Endothelial cell of umbilical vein (primary cell): ENCODE measurements around the gene HECW1.

Source experiments
- POLR2A ChIP-seq: IDR thresholded peaks from 2 replicates; pipeline ENCODE4 v1.6.1; 2012; ENCODE audit warnings: low read depth, mild to moderate bottlenecking, control low read depth, low read length
- POLR2AphosphoS5 ChIP-seq: IDR thresholded peaks from 2 replicates; pipeline ENCODE4 v1.6.1; 2012; ENCODE audit warnings: low read depth, mild to moderate bottlenecking, control low read depth, low read length, moderate library complexity; ENCODE audit not compliant: insufficient read depth
- TF ChIP-seq, protein P1 (sequence below), 2 donors: IDR thresholded peaks; 1 replicate in 1 of 2; 2 replicates in 1 of 2; pipeline ENCODE4 v1.5.1; 2011; ENCODE audit warnings: low read length in 2 of 2, mild to moderate bottlenecking in 2 of 2, moderate library complexity in 2 of 2, control low read depth in 1 of 2, inconsistent platforms in 1 of 2, low read depth in 1 of 2; ENCODE audit not compliant: insufficient read depth in 1 of 2; ENCODE audit errors: extremely low read depth in 1 of 2
- TF ChIP-seq, protein P2 (sequence below): IDR thresholded peaks from 2 replicates; pipeline ENCODE4 v1.6.1; 2011; ENCODE audit not compliant: insufficient read depth, insufficient read length

DNA sequence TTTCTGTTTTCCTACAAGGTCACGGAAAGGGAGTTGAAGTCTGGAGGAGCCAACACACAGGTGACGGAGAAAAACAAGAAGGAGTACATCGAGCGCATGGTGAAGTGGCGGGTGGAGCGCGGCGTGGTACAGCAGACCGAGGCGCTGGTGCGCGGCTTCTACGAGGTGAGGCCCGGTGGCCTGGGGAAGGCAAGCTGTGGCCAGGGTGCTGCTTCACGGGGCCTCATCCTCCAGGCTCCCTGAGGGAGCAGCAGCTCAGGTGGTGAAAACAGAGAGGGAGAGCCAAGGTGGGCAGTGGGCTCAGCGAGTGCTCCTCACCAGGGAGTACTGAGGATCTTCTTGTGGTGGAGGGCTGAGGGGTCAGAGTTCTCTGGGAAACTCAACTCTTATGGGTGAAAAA, 438.0 kb downstream of the HECW1 start:
- TF ChIP-seq, protein P1, sequence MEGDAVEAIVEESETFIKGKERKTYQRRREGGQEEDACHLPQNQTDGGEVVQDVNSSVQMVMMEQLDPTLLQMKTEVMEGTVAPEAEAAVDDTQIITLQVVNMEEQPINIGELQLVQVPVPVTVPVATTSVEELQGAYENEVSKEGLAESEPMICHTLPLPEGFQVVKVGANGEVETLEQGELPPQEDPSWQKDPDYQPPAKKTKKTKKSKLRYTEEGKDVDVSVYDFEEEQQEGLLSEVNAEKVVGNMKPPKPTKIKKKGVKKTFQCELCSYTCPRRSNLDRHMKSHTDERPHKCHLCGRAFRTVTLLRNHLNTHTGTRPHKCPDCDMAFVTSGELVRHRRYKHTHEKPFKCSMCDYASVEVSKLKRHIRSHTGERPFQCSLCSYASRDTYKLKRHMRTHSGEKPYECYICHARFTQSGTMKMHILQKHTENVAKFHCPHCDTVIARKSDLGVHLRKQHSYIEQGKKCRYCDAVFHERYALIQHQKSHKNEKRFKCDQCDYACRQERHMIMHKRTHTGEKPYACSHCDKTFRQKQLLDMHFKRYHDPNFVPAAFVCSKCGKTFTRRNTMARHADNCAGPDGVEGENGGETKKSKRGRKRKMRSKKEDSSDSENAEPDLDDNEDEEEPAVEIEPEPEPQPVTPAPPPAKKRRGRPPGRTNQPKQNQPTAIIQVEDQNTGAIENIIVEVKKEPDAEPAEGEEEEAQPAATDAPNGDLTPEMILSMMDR (IDR thresholded peaks at IDR 0.05; ENCODE audit: extremely low read depth in 1 of 2, insufficient read depth in 1 of 2, low read depth in 1 of 2, low read length in 2 of 2) = no peak
- TF ChIP-seq POLR2AphosphoS5 = no peak
- no peak for TF ChIP-seq POLR2A
- TF ChIP-seq, protein P2, sequence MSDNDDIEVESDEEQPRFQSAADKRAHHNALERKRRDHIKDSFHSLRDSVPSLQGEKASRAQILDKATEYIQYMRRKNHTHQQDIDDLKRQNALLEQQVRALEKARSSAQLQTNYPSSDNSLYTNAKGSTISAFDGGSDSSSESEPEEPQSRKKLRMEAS = no peak
